ENCODE measurements around the gene PRR3.

DNA sequence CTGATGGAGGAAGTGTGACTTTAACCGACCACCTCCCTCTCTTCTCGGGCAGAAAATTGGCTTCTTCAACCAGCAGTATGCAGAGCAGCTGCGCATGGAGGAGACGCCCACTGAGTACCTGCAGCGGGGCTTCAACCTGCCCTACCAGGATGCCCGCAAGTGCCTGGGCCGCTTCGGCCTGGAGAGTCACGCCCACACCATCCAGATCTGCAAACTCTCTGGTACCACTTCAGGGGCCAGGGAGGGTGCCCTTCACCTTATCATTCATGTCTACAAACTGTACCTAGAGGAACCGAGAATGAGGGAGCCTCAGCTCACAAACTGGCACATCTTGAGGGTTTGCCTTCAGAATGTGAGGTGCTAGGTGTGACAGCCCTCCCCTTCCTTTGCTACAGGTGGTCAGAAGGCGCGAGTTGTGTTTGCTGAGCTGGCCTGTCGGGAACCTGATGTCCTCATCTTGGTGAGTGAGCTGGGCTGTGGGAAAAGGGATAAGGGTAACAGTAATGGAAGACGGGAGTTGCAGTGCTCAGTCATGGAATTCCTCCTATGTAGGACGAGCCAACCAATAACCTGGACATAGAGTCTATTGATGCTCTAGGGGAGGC is 32.8 kb downstream of the PRR3 start:
- TF ChIP-seq CTCF (IDR thresholded peaks at IDR 0.05; ENCODE audit: insufficient read depth, low read length) (no peak), POLR2AphosphoS5 (IDR thresholded peaks at IDR 0.05; ENCODE audit: low read depth) (no peak)

Measured in HL-60 (cell line).